ENCODE measurements around the gene KCNC1.

DNA sequence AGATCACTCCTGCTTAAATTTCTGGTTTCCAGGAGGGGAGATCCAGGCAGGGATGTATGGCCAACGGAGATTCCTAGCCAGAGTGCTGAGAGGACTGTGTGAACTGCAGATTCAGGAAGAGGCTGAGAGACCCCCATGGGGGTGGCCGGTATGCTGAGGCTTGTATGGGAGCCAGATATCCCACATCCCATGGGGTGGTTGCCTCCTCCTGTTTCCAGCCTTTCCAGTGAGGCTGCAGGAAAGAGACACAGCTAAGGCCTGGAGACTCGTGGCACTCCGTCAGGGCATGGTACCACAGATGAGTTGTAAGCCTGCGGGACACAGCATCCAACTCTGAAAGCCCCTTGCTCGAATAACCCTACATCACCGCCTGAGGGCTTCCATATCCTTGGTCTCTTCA is 16.6 kb upstream of the KCNC1 start:
- TF ChIP-seq RCOR1 (IDR thresholded peaks at IDR 0.05; ENCODE audit: low read length) = no peak
- TF ChIP-seq, protein P1, sequence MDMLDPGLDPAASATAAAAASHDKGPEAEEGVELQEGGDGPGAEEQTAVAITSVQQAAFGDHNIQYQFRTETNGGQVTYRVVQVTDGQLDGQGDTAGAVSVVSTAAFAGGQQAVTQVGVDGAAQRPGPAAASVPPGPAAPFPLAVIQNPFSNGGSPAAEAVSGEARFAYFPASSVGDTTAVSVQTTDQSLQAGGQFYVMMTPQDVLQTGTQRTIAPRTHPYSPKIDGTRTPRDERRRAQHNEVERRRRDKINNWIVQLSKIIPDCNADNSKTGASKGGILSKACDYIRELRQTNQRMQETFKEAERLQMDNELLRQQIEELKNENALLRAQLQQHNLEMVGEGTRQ (IDR thresholded peaks at IDR 0.05; ENCODE audit: borderline replicate concordance, low read depth, low read length) = no peak
- TF ChIP-seq, protein P2, sequence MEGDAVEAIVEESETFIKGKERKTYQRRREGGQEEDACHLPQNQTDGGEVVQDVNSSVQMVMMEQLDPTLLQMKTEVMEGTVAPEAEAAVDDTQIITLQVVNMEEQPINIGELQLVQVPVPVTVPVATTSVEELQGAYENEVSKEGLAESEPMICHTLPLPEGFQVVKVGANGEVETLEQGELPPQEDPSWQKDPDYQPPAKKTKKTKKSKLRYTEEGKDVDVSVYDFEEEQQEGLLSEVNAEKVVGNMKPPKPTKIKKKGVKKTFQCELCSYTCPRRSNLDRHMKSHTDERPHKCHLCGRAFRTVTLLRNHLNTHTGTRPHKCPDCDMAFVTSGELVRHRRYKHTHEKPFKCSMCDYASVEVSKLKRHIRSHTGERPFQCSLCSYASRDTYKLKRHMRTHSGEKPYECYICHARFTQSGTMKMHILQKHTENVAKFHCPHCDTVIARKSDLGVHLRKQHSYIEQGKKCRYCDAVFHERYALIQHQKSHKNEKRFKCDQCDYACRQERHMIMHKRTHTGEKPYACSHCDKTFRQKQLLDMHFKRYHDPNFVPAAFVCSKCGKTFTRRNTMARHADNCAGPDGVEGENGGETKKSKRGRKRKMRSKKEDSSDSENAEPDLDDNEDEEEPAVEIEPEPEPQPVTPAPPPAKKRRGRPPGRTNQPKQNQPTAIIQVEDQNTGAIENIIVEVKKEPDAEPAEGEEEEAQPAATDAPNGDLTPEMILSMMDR (IDR thresholded peaks at IDR 0.05) = no peak

Measured in SK-N-SH (cell line).